ENCODE data around the gene RNF144A. TPM values are rescaled to one million over a fixed set of nuclear protein-coding genes. Genes with fewer than 3 reads are reported as not detected.

The RNF144A gene
- total and polyA plus RNA-seq, 2 donors (not counting 1 experiment from before 2014, with no cell fraction given): 0.17 to 0.24 TPM

GRCh38 chr2:6982449-6982848 is 65.2 kb downstream of the RNF144A start:
- Histone ChIP-seq H3K9me3 (ENCODE audit: control insufficient read depth, insufficient read depth, low read depth, low read length) (no peaks in the 10 kb centered on the region), H3K4me2 (ENCODE audit: extremely low read depth, insufficient read depth, low read length) (no peak overlapping the region), H3K36me3 (ENCODE audit: control insufficient read depth, insufficient read depth, low read length) (no peaks in the 10 kb centered on the region), H2AFZ (ENCODE audit: low read length) (no peak overlapping the region), H4K20me1 (ENCODE audit: control insufficient read depth, extremely low read depth, insufficient read depth, low read length) (no peaks in the 10 kb centered on the region), H3K4me1 (ENCODE audit: control insufficient read depth, extremely low read depth, insufficient read depth, low read length) (no peaks in the 10 kb centered on the region), H3K27me3 (ENCODE audit: control insufficient read depth, insufficient read depth, low read length) (no peaks in the 10 kb centered on the region), H3K9ac (ENCODE audit: insufficient read depth, low read length) (no peak overlapping the region), H3K79me2 (ENCODE audit: control insufficient read depth, insufficient read depth, low read length) (no peaks in the 10 kb centered on the region), H3K4me3 (replicated peaks in 1 of 4; ENCODE audit: control extremely low read depth in 1 of 4, insufficient read depth in 1 of 4, low read depth in 3 of 4, low read length in 4 of 4) (no peak overlapping the region), H3K27ac (ENCODE audit: insufficient read depth, low read length) (no peak overlapping the region)
- no peak for TF ChIP-seq EZH2 (IDR thresholded peaks at IDR 0.05; ENCODE audit: low read length, missing control alignments)
- no peak for TF ChIP-seq CTCF (conservative IDR thresholded peaks at IDR 0.05 in 1 of 2, IDR thresholded peaks at IDR 0.05 in 1 of 2; ENCODE audit: low read depth in 1 of 2, low read length in 2 of 2)
- no peak for DNase-seq (ENCODE audit: low read depth in 2 of 2)

GRCh38 chr2:6982934-6983589 is 65.8 kb downstream of the RNF144A start:
- H3K9me3 ChIP-seq (ENCODE audit: control insufficient read depth, insufficient read depth, low read depth, low read length): no peaks in the 10 kb centered on the region
- no peaks in the 10 kb centered on the region for H4K20me1 ChIP-seq (ENCODE audit: control insufficient read depth, extremely low read depth, insufficient read depth, low read length)
- no peaks in the 10 kb centered on the region for H3K79me2 ChIP-seq (ENCODE audit: control insufficient read depth, insufficient read depth, low read length)
- no peak overlapping the region for H3K27ac ChIP-seq (ENCODE audit: insufficient read depth, low read length)
- H3K4me1 ChIP-seq (ENCODE audit: control insufficient read depth, extremely low read depth, insufficient read depth, low read length): no peaks in the 10 kb centered on the region
- no peak overlapping the region for H2AFZ ChIP-seq (ENCODE audit: low read length)
- no peaks in the 10 kb centered on the region for H3K27me3 ChIP-seq (ENCODE audit: control insufficient read depth, insufficient read depth, low read length)
- no peak for TF ChIP-seq EZH2 (IDR thresholded peaks at IDR 0.05; ENCODE audit: low read length, missing control alignments)
- no peak for TF ChIP-seq CTCF (conservative IDR thresholded peaks at IDR 0.05 in 1 of 2, IDR thresholded peaks at IDR 0.05 in 1 of 2; ENCODE audit: low read depth in 1 of 2, low read length in 2 of 2)
- no peak overlapping the region for H3K4me3 ChIP-seq (replicated peaks in 1 of 4; ENCODE audit: control extremely low read depth in 1 of 4, insufficient read depth in 1 of 4, low read depth in 3 of 4, low read length in 4 of 4)
- no peak overlapping the region for H3K9ac ChIP-seq (ENCODE audit: insufficient read depth, low read length)
- H3K4me2 ChIP-seq (ENCODE audit: extremely low read depth, insufficient read depth, low read length): no peak overlapping the region
- DNase-seq (ENCODE audit: low read depth in 2 of 2): no peak
- H3K36me3 ChIP-seq (ENCODE audit: control insufficient read depth, insufficient read depth, low read length): no peaks in the 10 kb centered on the region

- no peaks in the 10 kb centered on the region for H3K79me2 ChIP-seq (ENCODE audit: control insufficient read depth, insufficient read depth, low read length)
- H3K36me3 ChIP-seq (ENCODE audit: control insufficient read depth, insufficient read depth, low read length): no peaks in the 10 kb centered on the region
- H3K4me3 ChIP-seq (replicated peaks in 1 of 4; ENCODE audit: control extremely low read depth in 1 of 4, insufficient read depth in 1 of 4, low read depth in 3 of 4, low read length in 4 of 4): no peak overlapping the region
- H3K9me3 ChIP-seq (ENCODE audit: control insufficient read depth, insufficient read depth, low read depth, low read length): no peaks in the 10 kb centered on the region
- no peak overlapping the region for H3K9ac ChIP-seq (ENCODE audit: insufficient read depth, low read length)
- no peak overlapping the region for H2AFZ ChIP-seq (ENCODE audit: low read length)
- no peak for DNase-seq (ENCODE audit: low read depth in 2 of 2)
- no peaks in the 10 kb centered on the region for H4K20me1 ChIP-seq (ENCODE audit: control insufficient read depth, extremely low read depth, insufficient read depth, low read length)
- no peak for TF ChIP-seq CTCF (conservative IDR thresholded peaks at IDR 0.05 in 1 of 2, IDR thresholded peaks at IDR 0.05 in 1 of 2; ENCODE audit: low read depth in 1 of 2, low read length in 2 of 2)
- no peak for TF ChIP-seq EZH2 (IDR thresholded peaks at IDR 0.05; ENCODE audit: low read length, missing control alignments)
- H3K27me3 ChIP-seq (ENCODE audit: control insufficient read depth, insufficient read depth, low read length): no peaks in the 10 kb centered on the region
- no peak overlapping the region for H3K4me2 ChIP-seq (ENCODE audit: extremely low read depth, insufficient read depth, low read length)
- no peak overlapping the region for H3K27ac ChIP-seq (ENCODE audit: insufficient read depth, low read length)
- H3K4me1 ChIP-seq (ENCODE audit: control insufficient read depth, extremely low read depth, insufficient read depth, low read length): no peaks in the 10 kb centered on the region
Measured at GRCh38 chr2:6986301-6986911, 69.2 kb downstream of the RNF144A start.
